HepG2 (cell line): Measurements from ENCODE around the gene PYGB. TPM values are rescaled to one million over a fixed set of nuclear protein-coding genes. Genes with fewer than 3 reads are reported as not detected.
A peak's percentile ranks its signal among the peaks of the same experiment; 100 is the strongest.

Experiments used
- ATF7-NPFF ChIP-seq: sonication (generic); formaldehyde crosslinking; IDR thresholded peaks from 2 replicates; pipeline ENCODE4 v1.8.1; 2023; ENCODE audit warnings: mild to moderate bottlenecking, low read depth, missing genetic modification reagents, moderate library complexity
- DMAP1 ChIP-seq: IDR thresholded peaks from 2 replicates; pipeline ENCODE4 v1.6.1; 2016
- HINFP ChIP-seq: sonication (generic); formaldehyde crosslinking; IDR thresholded peaks from 2 replicates; pipeline ENCODE4 v1.4.0; 2020; ENCODE audit warnings: low read depth, mild to moderate bottlenecking, missing genetic modification reagents
- KIAA2018 ChIP-seq: sonication (generic); formaldehyde crosslinking; IDR thresholded peaks from 2 replicates; pipeline ENCODE4 v1.5.0; 2020; ENCODE audit warnings: mild to moderate bottlenecking, missing genetic modification reagents, borderline replicate concordance
- NFRKB ChIP-seq: fragments of 450-650 bp; IDR thresholded peaks from 2 replicates; pipeline ENCODE4 v1.6.1; 2017
- PHF21A ChIP-seq: sonication (generic); formaldehyde crosslinking; IDR thresholded peaks from 2 replicates; pipeline ENCODE4 v1.5.0; 2020; ENCODE audit warnings: mild to moderate bottlenecking, missing genetic modification reagents
- PITX1 ChIP-seq: sonication (generic); formaldehyde crosslinking; IDR thresholded peaks from 2 replicates; pipeline ENCODE4 v1.5.1; 2020; ENCODE audit warnings: mild to moderate bottlenecking, missing genetic modification reagents
- RFX1 ChIP-seq: fragments of 450-650 bp; IDR thresholded peaks from 2 replicates; pipeline ENCODE4 v1.6.1; 2017
- TBP ChIP-seq: sonication (generic); formaldehyde crosslinking; IDR thresholded peaks from 2 replicates; pipeline ENCODE4 v1.5.0; 2020; ENCODE audit warnings: missing genetic modification reagents
- TEAD2 ChIP-seq: sonication (generic); formaldehyde crosslinking; IDR thresholded peaks from 2 replicates; pipeline ENCODE4 v1.9.0; 2021; ENCODE audit warnings: missing genetic modification reagents
- TRIM24 ChIP-seq: sonication (generic); formaldehyde crosslinking; IDR thresholded peaks from 2 replicates; pipeline ENCODE4 v1.8.0; 2022; ENCODE audit warnings: mild to moderate bottlenecking, missing genetic modification reagents
- ZBTB46 ChIP-seq: sonication (generic); formaldehyde crosslinking; IDR thresholded peaks from 2 replicates; pipeline ENCODE4 v1.4.0; 2020; ENCODE audit warnings: mild to moderate bottlenecking, missing genetic modification reagents, borderline replicate concordance
- ZFY ChIP-seq: sonication (generic); formaldehyde crosslinking; IDR thresholded peaks from 2 replicates; pipeline ENCODE4 v1.4.0; 2020; ENCODE audit warnings: missing genetic modification reagents
- ZNF124 ChIP-seq: sonication (generic); formaldehyde crosslinking; IDR thresholded peaks from 2 replicates; pipeline ENCODE4 v1.4.0; 2020; ENCODE audit warnings: missing genetic modification reagents
- ZNF3 ChIP-seq: IDR thresholded peaks from 2 replicates; pipeline ENCODE4 v1.7.0; 2017; ENCODE audit warnings: inconsistent platforms
- ZNF329 ChIP-seq: sonication (generic); formaldehyde crosslinking; IDR thresholded peaks from 2 replicates; pipeline ENCODE4 v1.9.0; 2021; ENCODE audit warnings: low read depth, mild to moderate bottlenecking, missing genetic modification reagents
- ZNF350 ChIP-seq: sonication (generic); formaldehyde crosslinking; IDR thresholded peaks from 2 replicates; pipeline ENCODE4 v1.4.0; 2020; ENCODE audit warnings: mild to moderate bottlenecking, low read depth, missing genetic modification reagents, borderline replicate concordance
- ZNF619 ChIP-seq: sonication (generic); formaldehyde crosslinking; IDR thresholded peaks from 2 replicates; pipeline ENCODE4 v1.4.0; 2020; ENCODE audit warnings: mild to moderate bottlenecking, missing genetic modification reagents
- ZNF746 ChIP-seq: sonication (generic); formaldehyde crosslinking; IDR thresholded peaks from 2 replicates; pipeline ENCODE4 v1.8.0; 2022; ENCODE audit warnings: mild to moderate bottlenecking, missing genetic modification reagents
- polyA plus RNA-seq, 8 experiments: library from polyadenylated mRNA; depleted of rRNA in 3 of 8; stranded (reverse) in 7 of 8; unstranded in 1 of 8; fragments of >200 nt; fragmentation: Illumina TruSeq in 4 of 8; extraction: Trizol in 4 of 8; gene quantifications; 2 replicates each; pipeline versions ENCODE4 v1.2.1 to v1.2.3, GENCODE V29; 2011 to 2016; ENCODE audit warnings: low read depth in 4 of 8, missing spikeins in 1 of 8, mixed read lengths in 1 of 8; ENCODE audit not compliant: insufficient read depth in 1 of 8
- total RNA-seq, 5 experiments: library from RNA; depleted of rRNA; stranded (reverse); fragments of >200 nt; fragmentation: Illumina TruSeq; extraction: Trizol; gene quantifications; 2 replicates each; pipeline ENCODE4 v1.2.3, GENCODE V29; 2016; ENCODE audit warnings: low read depth in 1 of 5

Gene PYGB
- total and polyA plus RNA-seq, 2 of the 13 experiments (the other 11 are each of a cell fraction or from before 2014, with no cell fraction given): 24.2 to 86.3 TPM

- peak; percentile 90; the same call in 1 of the 2 replicates for TF ChIP-seq HINFP (CRISPR knock-in tag)
- TF ChIP-seq TEAD2 (CRISPR knock-in tag): 0 out of 2 replicates have a peak, but pooled peaks have one; percentile 66
- peak; percentile 83 for TF ChIP-seq PHF21A (CRISPR knock-in tag)
- peak; percentile 91 for TF ChIP-seq DMAP1
- peak; percentile 95 for TF ChIP-seq ATF7-NPFF (CRISPR knock-in tag)
- TF ChIP-seq NFRKB: no peak
- no peak for TF ChIP-seq TBP
- TF ChIP-seq TRIM24 (CRISPR knock-in tag): no peak
- TF ChIP-seq ZBTB46 (CRISPR knock-in tag): no peak
- peak; percentile 59; the same call in 1 of the 2 replicates for TF ChIP-seq ZNF124 (CRISPR knock-in tag)
- no peak; the same call in 1 of the 2 replicates for TF ChIP-seq KIAA2018 (CRISPR knock-in tag)
- peak; percentile 85; the same call in 1 of the 2 replicates for TF ChIP-seq ZNF329 (CRISPR knock-in tag)
- peak; percentile 87; the same call in 1 of the 2 replicates for TF ChIP-seq ZNF746 (CRISPR knock-in tag)
- peak; percentile 96 for TF ChIP-seq PITX1
- TF ChIP-seq ZNF350 (CRISPR knock-in tag): peak; percentile 86
- no peak for TF ChIP-seq ZNF619
- TF ChIP-seq RFX1: no peak
- TF ChIP-seq ZNF3 (CRISPR knock-in tag): no peak
- peak; percentile 92 for TF ChIP-seq ZFY (CRISPR knock-in tag)
Measured at GRCh38 chr20:25338112-25339023, 90.5 kb downstream of the PYGB start (continued).
